K562 (cell line): Measurements from ENCODE around the gene ICAM1. TPM values are rescaled to one million over a fixed set of nuclear protein-coding genes. Genes with fewer than 3 reads are reported as not detected.

Experiments
- ARID3B ChIP-seq: fragments of 250-450 bp; sonication (Bioruptor Pico); IDR thresholded peaks from 2 replicates; pipeline ENCODE4 v1.4.0; 2020; ENCODE audit warnings: borderline replicate concordance
- DACH1 ChIP-seq: fragments of 450-650 bp; IDR thresholded peaks from 2 replicates; pipeline ENCODE4 v1.6.1; 2018; ENCODE audit not compliant: partially characterized antibody
- DDX20 ChIP-seq: fragments of 450-650 bp; IDR thresholded peaks from 2 replicates; pipeline ENCODE4 v1.6.1; 2016; ENCODE audit warnings: missing genetic modification characterization, low read depth, mild to moderate bottlenecking, missing compliant biosample characterization, moderate library complexity
- DLX4 ChIP-seq: fragments of 250-450 bp; sonication (Bioruptor Pico); IDR thresholded peaks from 2 replicates; pipeline ENCODE4 v1.6.1; 2021; ENCODE audit warnings: mild to moderate bottlenecking
- FOS ChIP-seq: IDR thresholded peaks from 3 replicates; pipeline ENCODE4 v1.6.1; 2011; ENCODE audit not compliant: insufficient read length; ENCODE audit errors: extremely low read depth
- FOXJ2 ChIP-seq: fragments of 200-800 bp; sonication (Bioruptor generic); IDR thresholded peaks from 2 replicates; pipeline ENCODE4 v1.6.1; 2016; ENCODE audit warnings: missing genetic modification characterization, missing compliant biosample characterization
- FUS ChIP-seq: fragments of 200-400 bp; formaldehyde crosslinking; optimal IDR thresholded peaks from 2 replicates; pipeline ENCODE3; 2017; ENCODE audit warnings: low read depth, low read length
- GATAD2B ChIP-seq: fragments of 450-650 bp; IDR thresholded peaks from 2 replicates; pipeline ENCODE4 v1.6.1; 2017; ENCODE audit warnings: mild to moderate bottlenecking, borderline replicate concordance
- HDAC1 ChIP-seq, 2 experiments: fragments of 450-650 bp; IDR thresholded peaks; 2 replicates each; pipeline ENCODE4 v1.6.1; 2016 to 2017; ENCODE audit warnings: inconsistent platforms in 1 of 2, mild to moderate bottlenecking in 1 of 2, moderate library complexity in 1 of 2
- HDGF ChIP-seq: fragments of 450-650 bp; IDR thresholded peaks from 2 replicates; pipeline ENCODE4 v1.6.1; 2016
- MEF2D ChIP-seq: conservative IDR thresholded peaks from 2 replicates; pipeline ENCODE4 v1.6.1; 2016; ENCODE audit warnings: low read depth, missing genetic modification characterization, missing compliant biosample characterization
- MXD1 ChIP-seq: fragments of 250-450 bp; sonication (Bioruptor Pico); IDR thresholded peaks from 2 replicates; pipeline ENCODE4 v1.8.0; 2021; ENCODE audit warnings: borderline replicate concordance, mild to moderate bottlenecking, moderate library complexity; ENCODE audit not compliant: poor library complexity, severe bottlenecking
- NCOA2 ChIP-seq, 2 experiments: fragments of 450-650 bp; IDR thresholded peaks; 2 replicates each; pipeline ENCODE4 v1.6.1; 2018; ENCODE audit warnings: mild to moderate bottlenecking in 2 of 2, moderate library complexity in 1 of 2; ENCODE audit not compliant: partially characterized antibody in 2 of 2
- PRMT5 ChIP-seq: sonication (generic); formaldehyde crosslinking; IDR thresholded peaks from 2 replicates; pipeline ENCODE4 v1.5.0; 2020; ENCODE audit warnings: missing genetic modification reagents
- PYGO2 ChIP-seq: fragments of 450-650 bp; IDR thresholded peaks from 2 replicates; pipeline ENCODE4 v1.6.1; 2016; ENCODE audit warnings: mild to moderate bottlenecking, missing genetic modification characterization, moderate library complexity, missing compliant biosample characterization
- RBFOX2 ChIP-seq: fragments of 200-400 bp; formaldehyde crosslinking; IDR thresholded peaks from 2 replicates; pipeline ENCODE4 v1.6.1; 2017; ENCODE audit warnings: low read depth, mild to moderate bottlenecking, low read length, moderate library complexity
- TCF7 ChIP-seq: sonication (generic); IDR thresholded peaks from 2 replicates; pipeline ENCODE4 v1.6.1; 2016; ENCODE audit warnings: antibody characterized with exemption, borderline replicate concordance
- ZBED1 ChIP-seq: IDR thresholded peaks from 2 replicates; pipeline ENCODE4 v1.6.1; 2014
- ZBTB12 ChIP-seq: fragments of 250-450 bp; sonication (Bioruptor Pico); IDR thresholded peaks from 2 replicates; pipeline ENCODE4 v1.4.0; 2020
- ZBTB26 ChIP-seq: fragments of 450-650 bp; formaldehyde crosslinking; IDR thresholded peaks from 2 replicates; pipeline ENCODE4 v1.4.0; 2022; ENCODE audit warnings: missing genetic modification characterization
- ZNF41 ChIP-seq: fragments of 250-450 bp; sonication (Bioruptor Pico); conservative IDR thresholded peaks from 2 replicates; pipeline ENCODE4 v1.4.0; 2020; ENCODE audit warnings: mild to moderate bottlenecking
- ZNF655 ChIP-seq: fragments of 250-450 bp; sonication (Bioruptor Pico); IDR thresholded peaks from 2 replicates; pipeline ENCODE4 v1.5.0; 2021
- ZNF75A ChIP-seq: fragments of 450-650 bp; formaldehyde crosslinking; IDR thresholded peaks from 2 replicates; pipeline ENCODE4 v1.4.0; 2020; ENCODE audit warnings: mild to moderate bottlenecking
- polyA plus RNA-seq, 8 experiments: library from polyadenylated mRNA; depleted of rRNA in 4 of 8; stranded (reverse) in 5 of 8; unstranded in 3 of 8; fragments of >200 nt; fragmentation: Nextera tagmentation in 2 of 8; fragmentation: Illumina TruSeq in 1 of 8; extraction: Ambion mirVana in 2 of 8; extraction: Trizol in 1 of 8; gene quantifications; 2 replicates each; pipeline versions ENCODE4 v1.2.1 to v1.2.3, GENCODE V29; 2011 to 2014; ENCODE audit warnings: inconsistent platforms in 1 of 8, missing spikeins in 1 of 8
- total RNA-seq, 7 experiments: library from RNA; depleted of rRNA in 6 of 7; stranded (reverse); fragments of >200 nt in 6 of 7; fragmentation: Illumina TruSeq in 2 of 7; extraction: Trizol in 2 of 7; gene quantifications; 2 replicates each; pipeline versions ENCODE4 v1.2.1 to v1.2.3, GENCODE V29; 2011 to 2021; ENCODE audit warnings: low replicate concordance in 1 of 7

ICAM1 gene
- total and polyA plus RNA-seq, 9 of the 15 experiments (the other 6 are each of a cell fraction or from before 2014, with no cell fraction given) = 2.3 to 24.4 (median 13.4) TPM

GRCh38 chr19:10269333-10270179 is 1.4 kb upstream of the ICAM1 start (continued):
- TF ChIP-seq MXD1 (no peak), HDGF (0 out of 2 replicates have a peak, but pooled peaks have one; percentile 49), DDX20 (tag) (no peak), ZNF41 (CRISPR knock-in tag) (no peak), PYGO2 (tag) (no peak), ZNF655 (CRISPR knock-in tag) (no peak), ZBTB26 (CRISPR knock-in tag) (no peak), RBFOX2 (peak; percentile 50), GATAD2B (peak; percentile 33; the same call in 1 of the 2 replicates), ZBTB12 (CRISPR knock-in tag) (no peak), DACH1 (no peak), DLX4 (no peak), ZNF75A (no peak), FOS (no peak), FUS (no peak), ARID3B (CRISPR knock-in tag) (no peak), TCF7 (no peak), FOXJ2 (tag) (no peak), NCOA2 (IDR thresholded peaks at IDR 0.05; ENCODE audit: partially characterized antibody in 2 of 2) (no peak), ZBED1 (no peak), HDAC1 (IDR thresholded peaks at IDR 0.05) (no peak), PRMT5 (CRISPR knock-in tag) (no peak), MEF2D (no peak)
